H9 (cell line): ENCODE measurements around the gene SPEM3. TPM values are rescaled to one million over a fixed set of nuclear protein-coding genes. Genes with fewer than 3 reads are reported as not detected.

Experiments used
- DNase-seq: peaks from one replicate; pipeline ENCODE4 v3.0.0-alpha.2; 2017
- H2AFZ ChIP-seq: one replicate; pipeline ENCODE4 v1.6.1; 2013; ENCODE audit warnings: mild to moderate bottlenecking, low read length, control low read depth, moderate library complexity
- H2AK5ac ChIP-seq: 2 replicates; pipeline ENCODE4 v1.6.1; 2013; ENCODE audit warnings: low read length, control low read depth, mixed read lengths; ENCODE audit not compliant: insufficient read length
- H2BK120ac ChIP-seq: one replicate; pipeline ENCODE4 v1.6.1; 2013; ENCODE audit warnings: low read depth, mild to moderate bottlenecking, low read length, control low read depth, inconsistent platforms; ENCODE audit not compliant: poor library complexity, severe bottlenecking
- H2BK12ac ChIP-seq: 2 replicates; pipeline ENCODE4 v1.6.1; 2013; ENCODE audit warnings: low read length, control low read depth, mixed read lengths, low read depth; ENCODE audit not compliant: insufficient read length
- H2BK15ac ChIP-seq: 2 replicates; pipeline ENCODE4 v1.6.1; 2013; ENCODE audit warnings: low read depth, low read length, control low read depth
- H2BK20ac ChIP-seq: one replicate; pipeline ENCODE4 v1.6.1; 2013; ENCODE audit warnings: low read depth, mild to moderate bottlenecking, low read length, control low read depth, inconsistent platforms; ENCODE audit not compliant: poor library complexity, severe bottlenecking
- H2BK5ac ChIP-seq: 2 replicates; pipeline ENCODE4 v1.6.1; 2013; ENCODE audit warnings: low read length, control low read depth, mixed read lengths; ENCODE audit not compliant: insufficient read length
- H3K14ac ChIP-seq: 2 replicates; pipeline ENCODE4 v1.6.1; 2013; ENCODE audit warnings: low read length, control low read depth; ENCODE audit not compliant: insufficient read depth
- H3K18ac ChIP-seq: 2 replicates; pipeline ENCODE4 v1.6.1; 2013; ENCODE audit warnings: low read depth, mild to moderate bottlenecking, mixed read lengths, low read length, control low read depth; ENCODE audit not compliant: insufficient read length
- H3K23ac ChIP-seq: 2 replicates; pipeline ENCODE4 v1.6.1; 2013; ENCODE audit warnings: low read length, control low read depth, mixed read lengths, low read depth; ENCODE audit not compliant: insufficient read length
- H3K23me2 ChIP-seq: 2 replicates; pipeline ENCODE4 v1.6.1; 2013; ENCODE audit warnings: low read depth, mild to moderate bottlenecking, mixed read lengths, low read length, control low read depth; ENCODE audit not compliant: insufficient read length, poor library complexity, severe bottlenecking
- H3K27ac ChIP-seq: 2 replicates; pipeline ENCODE4 v1.5.1; 2013; ENCODE audit warnings: low read length, control low read depth, mixed read lengths, low read depth; ENCODE audit not compliant: insufficient read length
- H3K27me3 ChIP-seq: 2 replicates; pipeline ENCODE4 v1.6.1; 2013; ENCODE audit warnings: low read length, control low read depth, inconsistent platforms; ENCODE audit not compliant: insufficient read depth
- H3K4ac ChIP-seq: 2 replicates; pipeline ENCODE4 v1.6.1; 2013; ENCODE audit warnings: low read depth, mild to moderate bottlenecking, control low read depth, inconsistent platforms, low read length, moderate library complexity
- H3K4me1 ChIP-seq: 2 replicates; pipeline ENCODE4 v1.6.1; 2013; ENCODE audit warnings: low read length, control low read depth, inconsistent platforms; ENCODE audit not compliant: insufficient read depth
- H3K4me2 ChIP-seq: 2 replicates; pipeline ENCODE4 v1.6.1; 2013; ENCODE audit warnings: low read length, control low read depth, mixed read lengths; ENCODE audit not compliant: insufficient read length, insufficient read depth
- H3K56ac ChIP-seq: 2 replicates; pipeline ENCODE4 v1.6.1; 2013; ENCODE audit warnings: low read depth, mild to moderate bottlenecking, mixed read lengths, low read length, control low read depth; ENCODE audit not compliant: insufficient read length
- H3K79me1 ChIP-seq: 2 replicates; pipeline ENCODE4 v1.6.1; 2013; ENCODE audit warnings: low read depth, mild to moderate bottlenecking, moderate library complexity, low read length, control low read depth, inconsistent platforms; ENCODE audit not compliant: insufficient read depth, poor library complexity, severe bottlenecking
- H3K79me2 ChIP-seq: 2 replicates; pipeline ENCODE4 v1.6.1; 2013; ENCODE audit warnings: low read length, control low read depth, inconsistent platforms; ENCODE audit not compliant: insufficient read depth
- H3K9ac ChIP-seq: 2 replicates; pipeline ENCODE4 v1.6.1; 2013; ENCODE audit warnings: low read length, control low read depth, mixed read lengths; ENCODE audit not compliant: insufficient read length; ENCODE audit errors: extremely low read depth
- H3K9me3 ChIP-seq: one replicate; pipeline ENCODE4 v1.6.1; 2013; ENCODE audit warnings: low read depth, low read length, inconsistent platforms; ENCODE audit not compliant: control insufficient read depth
- H3T11ph ChIP-seq: one replicate; pipeline ENCODE4 v1.6.1; 2013; ENCODE audit warnings: mild to moderate bottlenecking, low read length, control low read depth, inconsistent platforms
- H4K20me1 ChIP-seq: one replicate; pipeline ENCODE4 v1.6.1; 2013; ENCODE audit not compliant: control insufficient read depth, insufficient read length, insufficient read depth
- H4K5ac ChIP-seq: 2 replicates; pipeline ENCODE4 v1.6.1; 2013; ENCODE audit warnings: low read depth, mild to moderate bottlenecking, mixed read lengths, low read length, control low read depth; ENCODE audit not compliant: insufficient read length
- H4K8ac ChIP-seq: replicated peaks from 2 replicates; pipeline ENCODE4 v1.6.1; 2013; ENCODE audit warnings: low read length, control low read depth, mixed read lengths, low read depth; ENCODE audit not compliant: insufficient read length
- H4K91ac ChIP-seq: 2 replicates; pipeline ENCODE4 v1.6.1; 2013; ENCODE audit warnings: low read depth, mild to moderate bottlenecking, moderate library complexity, mixed read lengths, low read length, control low read depth; ENCODE audit not compliant: insufficient read length
- H3K27ac Mint-ChIP-seq, 3 experiments: 2 replicates in 2 of 3; 3 replicates in 1 of 3; pipeline ENCODE4 v1.8.0; 2020 to 2021; ENCODE audit warnings: mixed read lengths in 3 of 3, mild to moderate bottlenecking in 1 of 3, moderate library complexity in 1 of 3
- H3K27me3 Mint-ChIP-seq: 2 replicates; pipeline ENCODE4 v1.8.0; 2021; ENCODE audit warnings: low read depth, mild to moderate bottlenecking, moderate library complexity, mixed read lengths
- H3K36me3 Mint-ChIP-seq, 3 experiments: 2 replicates in 2 of 3; 3 replicates in 1 of 3; pipeline ENCODE4 v1.8.0; 2020 to 2021; ENCODE audit warnings: low read depth in 3 of 3, mixed read lengths in 3 of 3; ENCODE audit not compliant: insufficient read depth in 1 of 3
- H3K4me1 Mint-ChIP-seq, 2 experiments: 2 replicates each; pipeline ENCODE4 v1.8.0; 2020; ENCODE audit warnings: mixed read lengths in 2 of 2
- H3K4me3 Mint-ChIP-seq, 2 experiments: 2 replicates in 1 of 2; 3 replicates in 1 of 2; pipeline ENCODE4 v1.8.0; 2020 to 2021; ENCODE audit warnings: mild to moderate bottlenecking in 2 of 2, mixed read lengths in 2 of 2, moderate library complexity in 1 of 2
- H3K9me3 Mint-ChIP-seq, 2 experiments: 2 replicates in 1 of 2; 3 replicates in 1 of 2; pipeline ENCODE4 v1.8.0; 2020; ENCODE audit warnings: mild to moderate bottlenecking in 2 of 2, mixed read lengths in 2 of 2, moderate library complexity in 1 of 2
- CTCF ChIP-seq: fragments of 200-600 bp; sonication (generic); conservative IDR thresholded peaks from 3 replicates; pipeline ENCODE4 v1.8.0; 2021; ENCODE audit warnings: antibody characterized with exemption, mild to moderate bottlenecking
- WGBS: extraction: QIAGEN DNeasy Blood & Tissue Kit; methylation state at CpG from one replicate; pipeline ENCODE4 v1.1.7; 2013; ENCODE audit warnings: missing lambda C conversion rate, low lambda C conversion rate, mixed read lengths; ENCODE audit not compliant: insufficient read length; ENCODE audit errors: extremely low coverage; 5-methylcytosine and 5-hydroxymethylcytosine counted together
- total RNA-seq: library from RNA; stranded (reverse); gene quantifications from 2 replicates; pipeline ENCODE4 v1.2.1, GENCODE V29; 2021

The SPEM3 gene
- total RNA-seq, 1 experiment from 2014 or later = not detected

- no CpG with 5 or more reads among the region's 16 CpGs for WGBS
- TF ChIP-seq CTCF = no peak
These were observed 7.5 kb upstream of the SPEM3 start for GRCh38 chr17:7421186-7421585.

More at GRCh38 chr17:7421186-7421585, 7.5 kb upstream of the SPEM3 start:
- Histone ChIP-seq H3K27ac (no peak overlapping the region), H3K79me1 (no peaks in the 10 kb centered on the region), H2BK15ac (no peak overlapping the region), H2AK5ac (no peak overlapping the region), H2AFZ (no peak overlapping the region), H3K23ac (no peak overlapping the region), H3K14ac (no peak overlapping the region), H3K4me2 (no peak overlapping the region), H2BK120ac (no peak overlapping the region), H3K79me2 (no peaks in the 10 kb centered on the region), H3K23me2 (no peaks in the 10 kb centered on the region), H3K27me3 (no peaks in the 10 kb centered on the region), H3K9me3 (no peaks in the 10 kb centered on the region), H3K9ac (no peak overlapping the region), H2BK12ac (no peak overlapping the region), H3K4me1 (no peaks in the 10 kb centered on the region), H2BK5ac (no peak overlapping the region), H2BK20ac (no peak overlapping the region), H4K5ac (no peak overlapping the region), H4K8ac (no peak overlapping the region), H3K18ac (no peak overlapping the region), H4K91ac (no peak overlapping the region), H3K4ac (no peak overlapping the region), H3T11ph (no peak overlapping the region), H4K20me1 (no peaks in the 10 kb centered on the region), H3K56ac (no peak overlapping the region)
- peaks cover 6 to 17% (median 13%) of the 10 kb centered on the region in 3 experiments; a peak in 6 of 7 replicates for H3K36me3 Mint-ChIP-seq
- H3K4me3 Mint-ChIP-seq = no peak overlapping the region; a peak in 1 of 5 replicates
- H3K27ac Mint-ChIP-seq = no peak overlapping the region
- no peaks in the 10 kb centered on the region; the same call in 1 of the 2 replicates for H3K27me3 Mint-ChIP-seq
- H3K4me1 Mint-ChIP-seq = peaks cover 9 to 26% of the 10 kb centered on the region in 2 experiments
- H3K9me3 Mint-ChIP-seq = no peaks in the 10 kb centered on the region; a peak in 1 of 5 replicates
- DNase-seq = no peak
